HG02938 (cell line): ENCODE measurements around the gene SLC5A2.

Source experiments
- ATAC-seq: cut with Tn5 transposase; IDR thresholded peaks from one replicate; pipeline ENCODE4 v1.9.1; 2021; ENCODE audit warnings: mild to moderate bottlenecking, moderate library complexity; ENCODE audit not compliant: unreplicated experiment

Gene SLC5A2

GRCh38 chr16:31459687-31460581, 23.0 kb upstream of the SLC5A2 start:
- ATAC-seq = peak; percentile 64

GRCh38 chr16:31460582-31461002, 22.3 kb upstream of the SLC5A2 start:
- ATAC-seq = no peak

DNA sequence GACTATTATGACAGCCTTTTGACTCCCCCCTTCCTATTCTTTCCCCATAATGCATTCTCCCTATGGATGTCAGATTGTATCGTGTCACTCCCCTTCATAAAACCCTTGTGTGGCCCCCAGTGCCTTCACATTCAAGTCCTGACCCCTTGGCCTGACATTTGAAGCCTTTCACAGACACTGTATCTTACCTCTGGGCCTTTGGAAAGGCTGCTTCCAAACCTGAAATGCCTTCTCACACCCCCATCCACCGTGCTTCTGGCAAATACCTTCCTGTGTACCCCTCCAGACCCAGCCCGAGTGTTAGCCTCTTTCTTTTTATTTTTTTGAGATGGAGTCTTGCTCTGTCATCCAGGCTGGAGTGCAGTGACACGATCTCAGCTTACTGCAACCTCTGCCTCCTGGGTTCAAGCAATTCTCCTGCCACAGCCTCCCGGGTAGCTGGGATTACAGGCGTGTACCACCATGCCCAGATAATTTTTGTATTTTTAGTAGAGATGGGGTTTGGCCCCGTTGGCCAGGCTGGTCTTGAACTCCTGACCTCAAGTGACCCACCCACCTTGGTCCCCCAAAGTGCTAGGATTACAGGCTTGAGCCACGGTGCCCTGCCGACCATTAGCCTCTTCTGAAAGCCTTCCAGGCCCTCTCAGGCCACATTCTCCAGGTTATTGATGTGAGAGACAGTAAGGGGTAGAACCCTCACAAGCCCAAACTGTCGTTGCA, 21.6 kb upstream of the SLC5A2 start:
- no peak for ATAC-seq

GRCh38 chr16:31461921-31462804, 20.8 kb upstream of the SLC5A2 start:
- no peak for ATAC-seq

DNA sequence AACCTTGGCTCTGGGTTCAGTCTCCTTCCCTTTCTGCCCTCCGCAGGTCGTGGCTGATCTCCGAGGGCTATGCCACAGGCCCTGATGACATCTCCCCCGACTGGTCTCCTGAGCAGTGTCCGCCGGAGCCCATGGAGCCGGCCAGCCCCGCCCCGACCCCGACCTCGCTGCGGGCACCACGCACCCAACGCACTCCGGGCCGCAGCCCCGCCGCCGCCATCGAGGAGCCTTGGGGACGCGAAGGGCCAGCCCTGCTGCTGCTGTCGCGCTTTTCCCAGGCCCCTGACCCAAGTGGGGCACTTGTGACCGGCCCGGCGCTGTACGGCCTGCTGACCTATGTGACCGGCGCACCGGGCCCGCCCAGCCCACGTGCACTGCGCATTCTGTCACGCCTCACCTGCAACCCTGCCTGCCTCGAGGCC, 18.6 kb upstream of the SLC5A2 start:
- ATAC-seq = no peak

GRCh38 chr16:31464781-31465260, 18.1 kb upstream of the SLC5A2 start:
- no peak for ATAC-seq

DNA sequence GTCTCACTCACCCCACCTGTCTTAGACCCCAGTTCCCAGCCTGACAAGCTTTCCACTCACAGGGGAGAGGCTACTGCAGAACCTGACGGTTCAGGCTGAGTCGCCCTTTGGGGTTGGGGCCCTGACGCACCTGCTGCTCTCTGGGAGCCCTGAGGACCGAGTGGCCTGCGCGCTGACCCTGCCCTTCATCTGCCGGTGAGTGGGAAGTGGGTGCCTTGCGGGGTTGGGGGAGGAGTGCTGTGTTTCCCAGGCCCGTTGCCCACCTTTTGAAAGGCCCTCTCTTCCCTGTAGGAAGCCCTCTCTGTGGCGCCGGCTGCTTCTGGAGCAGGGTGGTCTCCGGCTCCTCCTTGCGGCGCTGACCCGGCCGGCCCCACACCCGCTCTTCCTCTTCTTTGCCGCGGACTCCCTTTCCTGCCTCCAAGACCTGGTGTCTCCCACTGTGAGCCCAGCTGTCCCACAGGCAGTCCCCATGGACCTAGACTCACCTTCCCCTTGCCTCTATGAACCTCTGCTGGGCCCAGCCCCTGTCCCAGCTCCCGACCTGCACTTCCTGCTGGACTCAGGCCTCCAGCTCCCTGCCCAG, 17.0 kb upstream of the SLC5A2 start:
- no peak for ATAC-seq

DNA sequence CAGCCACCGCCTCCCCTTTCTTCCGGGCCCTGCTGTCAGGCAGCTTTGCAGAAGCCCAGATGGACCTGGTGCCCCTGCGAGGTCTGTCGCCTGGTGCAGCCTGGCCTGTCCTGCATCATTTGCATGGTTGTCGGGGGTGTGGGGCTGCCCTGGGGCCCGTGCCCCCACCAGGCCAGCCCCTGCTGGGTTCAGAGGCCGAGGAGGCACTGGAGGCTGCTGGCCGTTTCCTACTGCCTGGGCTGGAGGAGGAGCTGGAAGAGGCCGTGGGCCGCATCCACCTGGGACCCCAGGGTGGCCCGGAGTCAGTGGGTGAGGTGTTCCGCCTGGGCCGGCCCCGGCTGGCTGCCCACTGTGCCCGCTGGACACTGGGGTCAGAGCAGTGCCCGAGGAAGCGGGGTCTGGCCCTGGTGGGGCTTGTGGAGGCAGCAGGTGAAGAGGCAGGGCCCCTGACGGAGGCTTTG, 16.5 kb upstream of the SLC5A2 start:
- ATAC-seq = no peak

DNA sequence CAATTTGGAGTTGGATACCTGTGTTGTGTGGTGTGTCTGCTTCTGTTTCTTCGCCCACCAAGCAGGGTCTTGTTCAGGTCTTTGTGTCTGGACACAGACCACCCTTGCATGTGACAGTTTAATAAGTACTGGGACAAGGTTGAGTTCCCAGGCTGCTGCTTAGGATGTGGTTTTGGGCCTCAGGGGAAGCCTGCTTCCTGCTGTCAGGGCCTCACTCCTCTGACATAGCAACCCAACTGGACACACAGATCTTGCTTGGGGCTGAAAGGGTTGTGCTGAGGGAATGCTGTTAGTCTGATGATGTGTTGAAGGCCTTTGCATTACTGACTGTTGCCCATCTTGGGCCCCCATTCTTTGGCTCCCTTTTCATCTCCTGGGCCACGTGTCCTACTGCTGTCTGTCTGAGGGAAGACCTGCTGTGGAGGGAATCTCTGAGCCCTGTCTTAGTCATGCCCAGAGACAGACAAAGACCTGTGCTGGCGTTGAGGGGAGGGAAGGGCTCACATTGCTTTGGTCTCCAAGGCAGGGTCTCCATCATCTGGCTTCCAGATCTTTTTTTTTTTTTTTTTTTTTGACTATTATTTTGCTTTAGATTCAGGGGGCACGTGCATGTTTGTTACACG, 15.7 kb upstream of the SLC5A2 start:
- ATAC-seq = peak; percentile 52

DNA sequence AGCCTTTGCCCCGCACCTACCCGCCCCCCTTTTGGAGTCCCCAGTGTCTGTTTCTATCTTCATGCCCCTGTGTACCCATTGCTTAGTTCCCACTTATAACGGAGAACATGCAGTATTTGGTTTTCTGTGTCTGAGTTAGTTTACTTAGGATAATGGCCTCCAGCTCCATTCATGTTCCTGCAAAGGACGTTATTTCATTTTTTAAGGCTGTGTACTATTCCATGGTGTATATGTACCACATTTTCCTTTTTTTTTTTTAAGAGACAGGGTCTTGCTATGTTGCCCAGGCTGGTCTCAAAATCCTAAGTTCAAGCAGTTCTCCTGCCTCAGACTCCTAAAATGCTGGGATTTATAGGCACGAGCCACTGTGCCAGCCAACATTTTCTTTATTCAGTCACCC, 15.1 kb upstream of the SLC5A2 start:
- ATAC-seq = no peak

DNA sequence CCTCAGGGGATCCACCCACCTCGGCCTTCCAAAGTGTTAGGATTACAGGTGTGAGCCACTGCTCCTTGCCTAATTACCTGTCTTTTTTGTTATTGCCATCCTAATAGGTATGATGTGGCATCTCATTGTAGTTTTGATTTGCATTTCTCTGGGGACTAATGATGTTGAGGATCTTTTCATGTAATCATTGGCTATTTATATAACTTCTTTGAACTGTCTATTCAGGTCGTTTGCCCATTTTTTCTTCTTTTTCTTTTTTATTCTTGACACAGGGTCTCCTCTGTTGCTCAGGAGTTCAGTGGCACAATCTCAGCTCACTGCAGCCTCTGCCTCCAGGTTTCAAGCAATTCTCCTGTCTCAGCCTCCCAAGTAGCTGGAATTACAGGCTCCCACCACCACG, 12.3 kb upstream of the SLC5A2 start:
- ATAC-seq = no peak

DNA sequence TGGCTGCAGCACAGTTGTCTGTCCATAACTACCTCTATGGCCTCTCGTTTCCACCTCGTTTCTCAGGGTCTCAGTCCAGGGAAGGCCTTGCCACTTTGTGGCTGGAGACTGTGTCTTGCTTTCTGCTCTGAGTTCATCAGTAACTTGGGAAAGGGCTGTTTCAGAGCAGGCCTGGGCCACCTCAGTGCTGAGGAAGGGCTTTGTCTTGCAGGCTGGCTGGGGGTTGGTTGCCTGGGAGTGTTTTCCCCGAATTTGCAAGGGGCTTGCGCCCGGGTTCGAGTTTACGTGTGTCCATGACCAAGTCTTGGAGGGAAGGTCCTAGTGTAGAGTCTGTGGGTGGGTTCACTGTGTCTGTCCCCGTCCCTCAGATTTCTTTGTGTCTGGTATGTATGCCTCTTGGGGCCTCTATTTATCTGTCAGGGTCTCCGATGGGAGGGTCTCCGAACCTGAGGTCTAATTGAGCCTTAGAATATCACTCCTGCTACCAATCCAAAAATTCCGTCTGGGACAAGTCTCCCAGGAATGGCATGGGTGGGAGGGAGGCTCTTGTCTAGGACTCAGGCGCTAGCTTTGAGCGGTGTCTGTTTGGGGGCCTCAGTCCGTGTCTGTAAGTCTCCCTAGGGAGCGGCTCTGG, 11.6 kb upstream of the SLC5A2 start:
- no peak for ATAC-seq

GRCh38 chr16:31471875-31472708, 10.8 kb upstream of the SLC5A2 start, which contains the start of gene TGFB1I1:
TGFB1I1 (plus strand) TSS chr16:31472152; CDS start chr16:31472189, 37 bp downstream.
- ATAC-seq = no peak

- no peak for ATAC-seq
These were observed 10.2 kb upstream of the SLC5A2 start for GRCh38 chr16:31472709-31473203.

GRCh38 chr16:31473264-31473984, 9.5 kb upstream of the SLC5A2 start:
- ATAC-seq = no peak

DNA sequence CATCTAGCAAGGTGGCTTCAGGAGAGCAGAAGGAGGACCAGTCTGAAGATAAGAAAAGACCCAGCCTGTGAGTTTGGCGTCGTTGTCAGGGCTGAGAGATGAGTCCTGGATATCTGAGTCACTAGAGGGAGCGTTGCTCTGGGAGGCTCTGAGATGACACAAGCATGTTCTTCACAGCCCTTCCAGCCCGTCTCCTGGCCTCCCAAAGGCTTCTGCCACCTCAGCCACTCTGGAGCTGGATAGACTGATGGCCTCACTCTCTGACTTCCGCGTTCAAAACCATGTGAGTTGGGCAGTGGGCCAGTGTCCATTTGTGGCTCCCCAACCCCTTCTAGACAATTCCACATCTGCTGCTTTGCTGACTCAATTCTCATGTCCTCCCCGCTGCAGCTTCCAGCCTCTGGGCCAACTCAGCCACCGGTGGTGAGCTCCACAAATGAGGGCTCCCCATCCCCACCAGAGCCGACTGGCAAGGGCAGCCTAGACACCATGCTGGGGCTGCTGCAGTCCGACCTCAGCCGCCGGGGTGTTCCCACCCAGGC, 8.7 kb upstream of the SLC5A2 start:
- no peak for ATAC-seq
